OCI-LY1 (cell line): ENCODE measurements around the gene ATF7IP2.
"Not testable (repeated sequence)": the region's sequence is repeated elsewhere in the genome, so short reads cannot be mapped to it uniquely, and the experiment has no call there.

Source experiments
- H2AFZ ChIP-seq: fragments of 200-600 bp; sonication (generic), shearing (Covaris generic); 2 replicates; pipeline ENCODE4 v1.6.0; 2014; ENCODE audit warnings: antibody characterized with exemption, mild to moderate bottlenecking, low read length
- H3F3A ChIP-seq: fragments of 200-600 bp; sonication (generic), shearing (Covaris generic); 2 replicates; pipeline ENCODE4 v1.6.0; 2014; ENCODE audit warnings: mild to moderate bottlenecking, antibody characterized with exemption, low read length, moderate library complexity; ENCODE audit not compliant: insufficient read depth
- H3K27ac ChIP-seq: fragments of 200-600 bp; sonication (generic); 2 replicates; pipeline ENCODE4 v1.5.1; 2014; ENCODE audit warnings: low read length, mixed run types, mild to moderate bottlenecking, low read depth; ENCODE audit not compliant: poor library complexity, severe bottlenecking
- H3K27me3 ChIP-seq: fragments of 200-600 bp; sonication (generic); 2 replicates; pipeline ENCODE4 v1.6.0; 2014; ENCODE audit warnings: antibody characterized with exemption, mild to moderate bottlenecking, low read length, moderate library complexity; ENCODE audit not compliant: insufficient read depth
- H3K36me3 ChIP-seq: fragments of 200-600 bp; sonication (generic); 2 replicates; pipeline ENCODE4 v1.6.1; 2014; ENCODE audit warnings: mild to moderate bottlenecking, antibody characterized with exemption, low read length, moderate library complexity, mixed read lengths; ENCODE audit not compliant: insufficient read depth
- H3K4me1 ChIP-seq: fragments of 200-600 bp; sonication (generic); 2 replicates; pipeline ENCODE4 v1.5.1; 2014; ENCODE audit warnings: mild to moderate bottlenecking, low read length, moderate library complexity; ENCODE audit not compliant: insufficient read depth, severe bottlenecking
- H3K4me2 ChIP-seq: fragments of 200-600 bp; sonication (generic), shearing (Covaris generic); 2 replicates; pipeline ENCODE4 v1.6.1; 2014; ENCODE audit warnings: low read length
- H3K4me3 ChIP-seq: fragments of 200-600 bp; sonication (generic); 2 replicates; pipeline ENCODE4 v1.5.1; 2014; ENCODE audit warnings: low read length, low read depth, mild to moderate bottlenecking, mixed read lengths; ENCODE audit not compliant: poor library complexity, severe bottlenecking
- H3K79me2 ChIP-seq: fragments of 200-600 bp; shearing (Covaris generic); 2 replicates; pipeline ENCODE4 v1.6.1; 2016; ENCODE audit warnings: mixed run types, low read length, mixed read lengths; ENCODE audit not compliant: insufficient read depth
- H3K9ac ChIP-seq: fragments of 200-600 bp; sonication (generic), shearing (Covaris generic); 2 replicates; pipeline ENCODE4 v1.6.1; 2014; ENCODE audit warnings: mild to moderate bottlenecking, low read length, mixed read lengths
- H3K9me2 ChIP-seq: fragments of 200-600 bp; sonication (generic), shearing (Covaris generic); 2 replicates; pipeline ENCODE4 v1.6.1; 2014; ENCODE audit warnings: low read depth, mild to moderate bottlenecking, low read length, mixed read lengths
- H3K9me3 ChIP-seq: fragments of 200-600 bp; shearing (Covaris generic); 2 replicates; pipeline ENCODE4 v1.6.1; 2014; ENCODE audit warnings: low read length, mixed read lengths
- H4K20me1 ChIP-seq: fragments of 200-600 bp; sonication (generic), shearing (Covaris generic); 2 replicates; pipeline ENCODE4 v1.6.0; 2016; ENCODE audit warnings: mild to moderate bottlenecking, low read length; ENCODE audit not compliant: insufficient read depth
- EZH2 ChIP-seq: fragments of 200-600 bp; sonication (generic), shearing (Covaris generic); IDR thresholded peaks from 2 replicates; pipeline ENCODE4 v1.8.0; 2017; ENCODE audit warnings: borderline replicate concordance, mixed run types, mild to moderate bottlenecking, antibody characterized with exemption, low read length, moderate library complexity, mixed read lengths
- TF ChIP-seq, protein P1 (sequence below): fragments of 200-600 bp; sonication (generic), shearing (Covaris generic); IDR thresholded peaks from 2 replicates; pipeline ENCODE4 v1.5.1; 2017; ENCODE audit warnings: mild to moderate bottlenecking, antibody characterized with exemption, low read length, moderate library complexity, mixed read lengths

The ATF7IP2 gene

DNA sequence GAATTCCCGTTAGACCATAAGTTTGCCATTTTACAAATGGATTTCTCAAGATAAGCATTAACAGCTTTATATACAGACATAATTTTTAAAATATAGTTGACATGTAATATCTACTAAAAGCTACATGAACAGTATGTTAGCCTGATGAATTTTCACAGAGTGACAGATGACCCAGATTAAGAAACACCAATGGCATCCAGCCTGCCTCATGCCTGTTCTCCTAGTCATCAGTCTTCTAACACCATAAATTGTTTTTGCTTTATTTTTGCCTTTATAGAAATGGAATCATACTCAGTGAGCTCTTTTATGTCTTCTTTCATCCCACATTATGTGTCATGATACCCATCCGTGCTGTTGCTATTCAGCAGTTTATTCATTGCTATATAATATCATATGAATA, 80.0 kb downstream of the ATF7IP2 start:
- Histone ChIP-seq H3K4me3 (no peak overlapping the region), H3K79me2 (no peaks in the 10 kb centered on the region), H3K4me1 (no peaks in the 10 kb centered on the region), H3K9ac (no peak overlapping the region), H3K4me2 (no peak overlapping the region), H3K9me3 (no peaks in the 10 kb centered on the region), H3K9me2 (no peaks in the 10 kb centered on the region), H2AFZ (no peak overlapping the region), H3K27me3 (no peaks in the 10 kb centered on the region), H3K27ac (no peak overlapping the region), H3F3A (no peaks in the 10 kb centered on the region), H3K36me3 (peaks cover 52% of the 10 kb centered on the region), H4K20me1 (no peaks in the 10 kb centered on the region)
- no peak for TF ChIP-seq EZH2
- TF ChIP-seq, protein P1, sequence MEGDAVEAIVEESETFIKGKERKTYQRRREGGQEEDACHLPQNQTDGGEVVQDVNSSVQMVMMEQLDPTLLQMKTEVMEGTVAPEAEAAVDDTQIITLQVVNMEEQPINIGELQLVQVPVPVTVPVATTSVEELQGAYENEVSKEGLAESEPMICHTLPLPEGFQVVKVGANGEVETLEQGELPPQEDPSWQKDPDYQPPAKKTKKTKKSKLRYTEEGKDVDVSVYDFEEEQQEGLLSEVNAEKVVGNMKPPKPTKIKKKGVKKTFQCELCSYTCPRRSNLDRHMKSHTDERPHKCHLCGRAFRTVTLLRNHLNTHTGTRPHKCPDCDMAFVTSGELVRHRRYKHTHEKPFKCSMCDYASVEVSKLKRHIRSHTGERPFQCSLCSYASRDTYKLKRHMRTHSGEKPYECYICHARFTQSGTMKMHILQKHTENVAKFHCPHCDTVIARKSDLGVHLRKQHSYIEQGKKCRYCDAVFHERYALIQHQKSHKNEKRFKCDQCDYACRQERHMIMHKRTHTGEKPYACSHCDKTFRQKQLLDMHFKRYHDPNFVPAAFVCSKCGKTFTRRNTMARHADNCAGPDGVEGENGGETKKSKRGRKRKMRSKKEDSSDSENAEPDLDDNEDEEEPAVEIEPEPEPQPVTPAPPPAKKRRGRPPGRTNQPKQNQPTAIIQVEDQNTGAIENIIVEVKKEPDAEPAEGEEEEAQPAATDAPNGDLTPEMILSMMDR = no peak

DNA sequence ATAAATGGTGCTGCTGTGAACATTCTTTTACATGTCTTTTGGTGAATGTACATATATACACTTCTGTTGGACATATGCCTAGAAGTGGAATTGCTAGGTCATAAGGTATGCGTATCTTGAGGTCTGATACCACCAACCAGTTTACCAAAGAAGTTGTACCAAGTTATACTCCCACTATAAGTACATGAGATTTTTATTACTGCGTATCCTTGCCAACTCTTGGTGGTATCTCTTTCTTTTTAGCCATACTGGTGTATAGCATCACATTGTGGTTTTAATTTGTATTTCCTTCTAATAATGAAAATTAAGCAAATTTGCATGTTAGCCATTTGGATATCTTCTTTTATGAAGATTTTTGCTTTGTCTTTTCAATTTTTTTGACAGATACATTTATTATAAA, 80.5 kb downstream of the ATF7IP2 start:
- TF ChIP-seq, protein P1 = no peak
- no peak for TF ChIP-seq EZH2
- H3K4me1 ChIP-seq = no peaks in the 10 kb centered on the region
- no peak overlapping the region for H2AFZ ChIP-seq
- peaks cover 47% of the 10 kb centered on the region for H3K36me3 ChIP-seq
- H3K9me3 ChIP-seq = no peaks in the 10 kb centered on the region
- no peaks in the 10 kb centered on the region for H4K20me1 ChIP-seq
- H3K27me3 ChIP-seq = no peaks in the 10 kb centered on the region
- H3K9ac ChIP-seq = no peak overlapping the region
- H3K27ac ChIP-seq = no peak overlapping the region
- H3K79me2 ChIP-seq = no peaks in the 10 kb centered on the region
- H3K4me3 ChIP-seq = no peak overlapping the region
- H3K9me2 ChIP-seq = no peaks in the 10 kb centered on the region
- H3K4me2 ChIP-seq = no peak overlapping the region
- H3F3A ChIP-seq = no peaks in the 10 kb centered on the region

DNA sequence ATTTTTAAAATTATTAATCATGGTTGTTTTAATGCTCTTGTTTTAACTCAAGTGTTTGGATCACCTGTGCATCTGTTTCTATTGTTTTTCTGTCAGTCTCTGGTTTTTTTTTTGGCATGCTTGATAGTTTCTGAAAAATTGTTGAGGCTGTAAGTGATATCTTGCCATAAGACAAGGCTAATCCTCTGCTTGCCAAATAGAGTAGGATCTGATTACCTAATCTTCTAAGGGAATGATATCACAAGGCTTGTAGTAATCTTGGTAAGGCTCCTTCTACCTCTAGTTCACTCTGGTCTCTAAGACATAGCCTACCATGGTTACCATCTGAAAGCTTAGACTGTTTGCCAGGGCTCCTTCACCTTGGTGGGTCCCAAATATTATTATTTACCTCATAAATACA, 81.0 kb downstream of the ATF7IP2 start:
- no peak overlapping the region for H3K9ac ChIP-seq
- H3K36me3 ChIP-seq = peaks cover 45% of the 10 kb centered on the region
- no peak overlapping the region for H3K27ac ChIP-seq
- H3K79me2 ChIP-seq = no peaks in the 10 kb centered on the region
- H2AFZ ChIP-seq = no peak overlapping the region
- no peaks in the 10 kb centered on the region for H3F3A ChIP-seq
- no peaks in the 10 kb centered on the region for H3K9me3 ChIP-seq
- no peak overlapping the region for H3K4me3 ChIP-seq
- no peaks in the 10 kb centered on the region for H4K20me1 ChIP-seq
- H3K4me2 ChIP-seq = no peak overlapping the region
- TF ChIP-seq, protein P1 = no peak
- no peak for TF ChIP-seq EZH2
- H3K9me2 ChIP-seq = no peaks in the 10 kb centered on the region
- H3K27me3 ChIP-seq = no peaks in the 10 kb centered on the region
- H3K4me1 ChIP-seq = no peaks in the 10 kb centered on the region

DNA sequence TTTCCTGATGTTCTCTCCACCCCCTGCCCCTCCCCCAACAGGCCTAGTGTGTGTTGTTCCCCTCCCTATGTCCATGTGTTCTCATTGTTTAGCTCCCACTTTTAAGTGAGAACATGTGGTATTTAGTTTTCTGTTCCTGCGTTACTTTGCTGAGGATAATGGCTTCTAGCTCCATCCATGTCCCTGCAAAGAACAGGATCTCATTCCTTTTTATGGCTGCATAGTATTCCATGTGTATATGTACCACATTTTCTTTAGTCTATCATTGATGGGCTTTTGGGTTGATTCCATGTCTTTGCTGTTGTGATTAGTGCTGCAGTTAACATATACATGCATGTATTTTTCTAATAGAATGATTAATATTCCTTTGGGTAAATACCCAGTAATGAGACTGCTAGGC, 90.8 kb downstream of the ATF7IP2 start:
- not testable (repeated sequence) for H3K4me1 ChIP-seq, H3K27ac ChIP-seq, H3F3A ChIP-seq, H3K9me2 ChIP-seq, H4K20me1 ChIP-seq, H3K9me3 ChIP-seq, H3K9ac ChIP-seq, H3K27me3 ChIP-seq, H2AFZ ChIP-seq, H3K4me2 ChIP-seq, H3K79me2 ChIP-seq, H3K4me3 ChIP-seq
- peaks cover 58% of the 10 kb centered on the region for H3K36me3 ChIP-seq
